Upper lobe of left lung (tissue), 6 donors: ENCODE measurements around the gene SP6. TPM values are rescaled to one million over a fixed set of nuclear protein-coding genes. Genes with fewer than 3 reads are reported as not detected.

Experiments used
- ATAC-seq, 2 donors: fragments of 200-7000 bp; cut with Tn5 transposase; one replicate each; pipeline ENCODE4 v1.9.1; 2022; ENCODE audit warnings: mild to moderate bottlenecking in 2 of 2, moderate library complexity in 2 of 2; ENCODE audit not compliant: low FRiP score in 2 of 2
- DNase-seq, 2 donors: peaks; one replicate each; pipeline ENCODE4 v3.0.0-alpha.2; 2019 to 2020
- H3K27ac ChIP-seq, 4 donors: fragments of 200-600 bp; sonication (generic); one replicate each; pipeline ENCODE4 v1.5.1; 2016 to 2019
- H3K27me3 ChIP-seq, 4 donors: fragments of 200-600 bp; sonication (generic); one replicate each; pipeline ENCODE4 v1.5.1; 2017 to 2019
- H3K36me3 ChIP-seq, 4 donors: fragments of 200-600 bp; sonication (generic); one replicate each; pipeline ENCODE4 v1.5.1; 2016 to 2019
- H3K4me1 ChIP-seq, 4 donors: fragments of 200-600 bp; sonication (generic); one replicate each; pipeline ENCODE4 v1.5.1; 2018 to 2019
- H3K4me3 ChIP-seq, 4 donors: fragments of 200-600 bp; sonication (generic); one replicate each; pipeline ENCODE4 v1.5.1; 2017 to 2019; ENCODE audit warnings: mild to moderate bottlenecking in 2 of 4, moderate library complexity in 1 of 4
- H3K9me3 ChIP-seq, 4 donors: fragments of 200-600 bp; sonication (generic); one replicate each; pipeline ENCODE4 v1.5.1; 2018 to 2019
- EP300 ChIP-seq, 4 donors: sonication (generic); formaldehyde crosslinking; IDR thresholded peaks; one replicate each; pipeline ENCODE4 v1.5.1; 2017; ENCODE audit warnings: antibody characterized with exemption in 4 of 4, control low read depth in 2 of 4
- POLR2A ChIP-seq, 4 donors: fragments of 450-650 bp; IDR thresholded peaks; one replicate each; pipeline ENCODE4 v1.5.1; 2016 to 2017; ENCODE audit warnings: antibody characterized with exemption in 4 of 4, mild to moderate bottlenecking in 2 of 4
- POLR2AphosphoS5 ChIP-seq, 2 donors: sonication (generic); formaldehyde crosslinking; IDR thresholded peaks; one replicate each; pipeline ENCODE4 v1.5.1; 2017; ENCODE audit warnings: antibody characterized with exemption in 2 of 2
- WGBS, 2 donors: methylation state at CpG; one replicate each; pipeline ENCODE4 v1.1.5; 2017 to 2018; 5-methylcytosine and 5-hydroxymethylcytosine counted together
- total RNA-seq, 6 donors: library from RNA; depleted of rRNA in 4 of 6; stranded (reverse); fragments of >200 nt in 4 of 6; gene quantifications; one replicate each; pipeline versions ENCODE4 v1.1.0 to v1.2.1, GENCODE V29; 2016 to 2021
- TF ChIP-seq, protein P1 (sequence below), 6 experiments: fragments of 450-650 bp in 4 of 6; fragments of 200-600 bp in 2 of 6; sonication (generic) in 2 of 6; IDR thresholded peaks; one replicate each; pipeline ENCODE4 v1.5.1; 2016 to 2019; ENCODE audit warnings: antibody characterized with exemption in 6 of 6
- donor health status: DM: no; HTN: no; CAD: no; lungs with moderate emphysema.
- donor health status: DM: no; HTN: yes; CAD: no; lungs with severe emphysema.

Gene SP6
- total RNA-seq, 6 donors from 2014 or later, result 0.76 to 6.4 (median 2.4) TPM

DNA sequence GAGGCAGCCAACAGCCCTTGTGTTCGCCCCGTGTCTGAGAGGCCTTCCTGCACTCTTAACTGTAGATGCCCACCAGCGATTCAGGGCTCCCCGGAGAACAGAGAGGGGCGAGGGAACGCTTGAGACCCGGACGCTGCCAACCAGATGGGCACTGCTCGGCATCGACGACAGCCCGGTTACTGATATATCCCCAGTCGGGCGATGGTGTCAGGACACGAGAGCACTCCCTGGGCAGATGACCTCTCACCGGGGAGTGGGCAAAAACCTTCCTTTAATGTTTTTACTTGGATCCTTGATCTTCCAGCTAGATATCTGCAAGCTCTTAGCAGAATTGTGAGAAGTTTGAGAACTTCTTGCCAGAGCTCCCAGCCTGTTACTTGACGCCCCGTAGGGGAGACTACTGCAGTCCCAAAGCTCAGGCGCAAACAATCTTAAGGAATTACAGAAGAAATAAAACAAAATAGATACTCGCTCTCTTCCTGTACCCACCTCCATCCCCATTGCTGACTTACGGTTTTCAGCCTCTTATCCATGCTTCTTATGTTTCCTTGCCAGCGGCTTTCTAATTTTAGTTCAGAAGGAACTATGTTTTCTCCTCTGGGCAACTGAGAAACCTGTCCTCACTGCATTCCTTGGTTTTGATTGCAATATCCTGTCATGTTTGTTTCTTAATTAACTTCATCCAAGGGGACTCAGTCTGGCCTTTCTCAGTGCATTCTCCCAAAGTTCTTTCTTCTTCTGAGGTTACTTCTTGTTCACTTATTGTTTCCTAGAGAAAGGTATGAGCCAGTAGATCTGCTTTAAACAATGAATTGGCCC is 45.9 kb upstream of the SP6 start:
- Histone ChIP-seq H3K27me3 (no peaks in the 10 kb centered on the region), H3K27ac (peak overlapping the region; percentile 98 to 100 (median 99)), H3K4me3 (peak overlapping the region; percentile 64 to 81 (median 66)), H3K9me3 (no peaks in the 10 kb centered on the region), H3K36me3 (peaks cover 0 to 10% (median 0%) of the 10 kb centered on the region in 4 donors), H3K4me1 (peaks cover 22 to 40% (median 25%) of the 10 kb centered on the region in 4 donors)
- TF ChIP-seq, protein P1, sequence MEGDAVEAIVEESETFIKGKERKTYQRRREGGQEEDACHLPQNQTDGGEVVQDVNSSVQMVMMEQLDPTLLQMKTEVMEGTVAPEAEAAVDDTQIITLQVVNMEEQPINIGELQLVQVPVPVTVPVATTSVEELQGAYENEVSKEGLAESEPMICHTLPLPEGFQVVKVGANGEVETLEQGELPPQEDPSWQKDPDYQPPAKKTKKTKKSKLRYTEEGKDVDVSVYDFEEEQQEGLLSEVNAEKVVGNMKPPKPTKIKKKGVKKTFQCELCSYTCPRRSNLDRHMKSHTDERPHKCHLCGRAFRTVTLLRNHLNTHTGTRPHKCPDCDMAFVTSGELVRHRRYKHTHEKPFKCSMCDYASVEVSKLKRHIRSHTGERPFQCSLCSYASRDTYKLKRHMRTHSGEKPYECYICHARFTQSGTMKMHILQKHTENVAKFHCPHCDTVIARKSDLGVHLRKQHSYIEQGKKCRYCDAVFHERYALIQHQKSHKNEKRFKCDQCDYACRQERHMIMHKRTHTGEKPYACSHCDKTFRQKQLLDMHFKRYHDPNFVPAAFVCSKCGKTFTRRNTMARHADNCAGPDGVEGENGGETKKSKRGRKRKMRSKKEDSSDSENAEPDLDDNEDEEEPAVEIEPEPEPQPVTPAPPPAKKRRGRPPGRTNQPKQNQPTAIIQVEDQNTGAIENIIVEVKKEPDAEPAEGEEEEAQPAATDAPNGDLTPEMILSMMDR (IDR thresholded peaks at IDR 0.05), result no peak
- peak in 1 of 4 donors; percentile 25 for TF ChIP-seq POLR2A (IDR thresholded peaks at IDR 0.05)
- ATAC-seq (no peak), DNase-seq (no peak)
- WGBS, 2 donors, result 2 to 3% methylated on average over 19 to 21 of the region's 22 CpGs

DNA sequence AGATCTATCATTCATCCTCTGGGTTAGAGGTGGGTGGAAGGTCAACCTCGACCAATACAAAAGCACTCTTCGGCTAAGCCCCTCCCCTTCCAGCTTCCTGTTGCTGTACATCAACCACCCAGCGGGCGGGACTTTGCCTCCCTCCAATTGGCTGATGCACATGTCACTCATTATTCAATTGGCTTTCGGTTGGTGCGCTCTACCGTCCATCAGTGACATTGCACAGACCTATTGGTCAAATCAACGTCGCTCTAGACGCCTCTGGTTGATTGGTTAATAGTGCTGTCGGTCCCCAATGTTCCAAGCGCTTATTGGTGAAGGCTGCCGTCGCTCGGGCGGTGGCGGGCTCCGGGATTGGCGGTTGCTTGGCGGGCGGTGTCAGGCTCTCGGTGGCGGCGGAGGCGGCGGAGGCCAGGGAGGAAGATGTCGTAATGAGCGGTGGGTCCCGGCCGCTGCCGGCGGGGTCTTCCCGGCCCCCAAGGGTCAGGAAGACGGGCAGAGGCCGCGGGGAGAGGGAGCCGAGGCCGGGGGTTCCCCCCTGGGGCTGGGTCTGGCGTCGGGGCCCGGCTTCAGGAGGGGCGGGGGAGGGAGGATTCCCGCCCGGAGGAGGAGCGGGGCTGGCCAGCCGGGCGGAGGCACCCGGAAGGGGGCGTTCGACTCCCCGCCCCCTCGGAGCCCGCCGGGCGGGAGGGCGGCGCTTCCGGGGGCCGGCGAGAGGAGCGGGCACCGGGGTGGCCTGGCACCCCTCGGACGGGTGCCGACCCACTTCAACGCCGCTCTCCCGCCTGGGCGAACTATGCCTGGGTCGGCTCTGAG is 45.1 kb upstream of the SP6 start, which contains the start of gene SP2:
SP2 (plus strand) TSS at position 381 of the 816 bp plus-strand sequence; CDS start at position 432, 51 bp downstream.
- Histone ChIP-seq H3K27ac (peak within 1 kb of the TSS; percentile 98 to 100 (median 99)), H3K4me1 (peaks cover 21 to 36% (median 23%) of the 10 kb centered on the region in 4 donors), H3K27me3 (no peaks in the 10 kb centered on the region), H3K9me3 (no peaks in the 10 kb centered on the region), H3K36me3 (peaks cover 0 to 10% (median 0%) of the 10 kb centered on the region in 4 donors), H3K4me3 (peak within 1 kb of the TSS; percentile 64 to 81 (median 66))
- peak; percentile 97 to 98 for ATAC-seq
- TF ChIP-seq POLR2AphosphoS5 (IDR thresholded peaks at IDR 0.05) (peak; percentile 77 to 87), POLR2A (IDR thresholded peaks at IDR 0.05) (peak in 3 of 4 donors; percentile 56 to 92 (median 83)), EP300 (IDR thresholded peaks at IDR 0.05) (no peak)
- TF ChIP-seq, protein P1 (IDR thresholded peaks at IDR 0.05), result peak in 4 of 6 experiments; percentile 19 to 48 (median 46)
- WGBS, 2 donors, result 0% methylated on average over 7 to 41 of the region's 70 CpGs
- peak; percentile 98 to 99 for DNase-seq

DNA sequence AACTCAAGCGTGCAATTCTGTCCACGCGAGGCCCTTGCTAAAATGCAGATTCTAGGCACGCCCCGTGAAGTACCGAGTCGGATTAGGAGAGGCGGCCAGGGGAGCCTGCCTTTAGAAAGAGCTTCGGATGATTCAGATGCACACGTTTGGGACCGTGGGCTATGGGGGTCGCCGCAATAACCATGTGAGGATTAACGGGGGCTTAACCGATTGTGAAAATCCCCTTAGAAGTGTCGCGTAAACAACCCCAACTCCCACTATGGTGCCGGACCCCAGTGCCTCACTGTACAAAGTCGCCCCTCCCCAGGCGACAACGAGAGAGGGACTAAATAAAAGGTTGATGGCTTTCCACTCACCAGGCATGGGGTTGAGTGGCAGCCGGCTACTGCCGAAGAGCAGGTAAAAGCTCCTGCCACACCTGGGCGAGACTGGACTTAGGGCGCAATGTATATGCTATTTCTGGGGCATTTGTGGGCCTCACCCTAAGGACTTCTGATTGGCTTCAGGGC is 44.4 kb upstream of the SP6 start:
- Histone ChIP-seq H3K27me3 (no peaks in the 10 kb centered on the region), H3K4me1 (peaks cover 19 to 29% (median 21%) of the 10 kb centered on the region in 4 donors), H3K4me3 (peak overlapping the region; percentile 64 to 81 (median 66)), H3K9me3 (no peaks in the 10 kb centered on the region), H3K36me3 (peaks cover 0 to 10% (median 0%) of the 10 kb centered on the region in 4 donors), H3K27ac (peak overlapping the region; percentile 87 to 98 (median 94))
- DNase-seq, result no peak
- peak; percentile 8 to 23 for ATAC-seq
- TF ChIP-seq POLR2A (IDR thresholded peaks at IDR 0.05), result peak in 3 of 4 donors; percentile 73 to 95 (median 89)
- peak; percentile 78 to 95 for TF ChIP-seq POLR2AphosphoS5 (IDR thresholded peaks at IDR 0.05)
- TF ChIP-seq, protein P1 (IDR thresholded peaks at IDR 0.05), result no peak
- WGBS, 2 donors, result 0% methylated on average over 19 to 25 of the region's 25 CpGs

DNA sequence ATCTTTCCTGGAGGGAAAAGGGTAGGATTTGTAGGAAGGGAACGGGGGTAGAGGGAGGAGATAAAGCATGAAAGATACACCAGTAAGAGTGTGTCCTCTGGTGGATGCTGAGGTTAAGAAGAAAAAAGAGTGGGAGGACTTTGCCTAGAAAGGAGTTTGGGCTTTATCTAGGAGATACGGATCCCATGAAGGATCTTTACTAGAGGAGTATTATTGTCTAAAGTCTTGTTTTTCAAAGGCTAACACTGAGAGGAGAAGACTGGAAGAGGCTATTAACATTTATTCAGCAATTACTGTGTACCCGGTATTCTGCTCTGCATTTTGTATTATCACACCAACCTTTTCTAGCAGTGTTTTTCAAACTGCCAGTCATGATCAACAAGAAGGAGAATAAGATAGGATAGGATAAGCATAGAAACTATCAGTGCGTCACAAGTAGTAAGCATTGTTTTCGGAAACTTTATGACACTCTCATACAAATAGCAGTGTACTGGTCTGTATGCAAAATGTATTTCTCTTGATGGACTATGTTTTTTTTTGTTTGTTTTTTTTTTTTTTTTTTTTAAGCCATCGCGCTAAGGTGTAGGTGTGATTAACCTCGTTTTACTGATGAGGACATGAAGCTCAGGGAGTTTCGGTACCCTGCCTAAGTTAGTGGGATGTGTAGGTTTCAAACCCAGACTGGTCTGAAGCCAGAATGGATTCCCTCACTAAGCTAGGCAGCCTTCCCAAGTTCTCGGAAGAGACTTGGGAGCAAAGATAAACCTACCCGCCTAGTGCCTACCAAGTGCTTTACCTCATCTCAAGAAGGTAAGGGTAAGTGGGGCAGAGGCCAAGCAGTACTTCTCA is 43.8 kb upstream of the SP6 start:
- H3K27ac ChIP-seq, result peak overlapping the region; percentile 87 to 98 (median 94)
- ATAC-seq, result no peak
- peaks cover 0 to 7% (median 0%) of the 10 kb centered on the region in 4 donors for H3K36me3 ChIP-seq
- peak overlapping the region; percentile 64 to 81 (median 66) for H3K4me3 ChIP-seq
- H3K27me3 ChIP-seq, result no peaks in the 10 kb centered on the region
- TF ChIP-seq POLR2A (IDR thresholded peaks at IDR 0.05) (no peak), EP300 (IDR thresholded peaks at IDR 0.05) (no peak), POLR2AphosphoS5 (IDR thresholded peaks at IDR 0.05) (no peak)
- TF ChIP-seq, protein P1 (IDR thresholded peaks at IDR 0.05), result no peak
- 34 to 39% methylated on average over 11 of the region's 11 CpGs for WGBS, 2 donors
- peaks cover 17 to 28% (median 22%) of the 10 kb centered on the region in 4 donors for H3K4me1 ChIP-seq
- peak in 1 of 2 donors; percentile 55 for DNase-seq
- H3K9me3 ChIP-seq, result no peaks in the 10 kb centered on the region
